GM12891 (cell line): Measurements from ENCODE around the gene NCAPD2.

Source experiments
- PAX5 ChIP-seq: IDR thresholded peaks from 2 replicates; pipeline ENCODE4 v1.6.1; 2011; ENCODE audit warnings: low read length, moderate library complexity, mild to moderate bottlenecking; ENCODE audit not compliant: insufficient read depth, severe bottlenecking
- POLR2A ChIP-seq: IDR thresholded peaks from 2 replicates; pipeline ENCODE4 v1.6.1; 2011; ENCODE audit warnings: low read depth, low read length, control low read depth
- POLR2AphosphoS5 ChIP-seq: IDR thresholded peaks from 2 replicates; pipeline ENCODE4 v1.6.1; 2011; ENCODE audit warnings: low read depth, low read length, control low read depth
- POU2F2 ChIP-seq: IDR thresholded peaks from 2 replicates; pipeline ENCODE4 v1.6.1; 2011; ENCODE audit warnings: low read depth, mild to moderate bottlenecking, control low read depth, low read length, moderate library complexity
- SPI1 ChIP-seq: IDR thresholded peaks from 2 replicates; pipeline ENCODE4 v1.6.1; 2011; ENCODE audit warnings: low read depth, low read length, control low read depth
- TAF1 ChIP-seq: IDR thresholded peaks from 2 replicates; pipeline ENCODE4 v1.6.1; 2011; ENCODE audit warnings: low read depth, low read length, control low read depth

- TF ChIP-seq POLR2AphosphoS5, result no peak
- no peak for TF ChIP-seq SPI1
- TF ChIP-seq POLR2A, result no peak
- no peak for TF ChIP-seq TAF1
- TF ChIP-seq POU2F2, result no peak
- no peak for TF ChIP-seq PAX5
Measured at GRCh38 chr12:6464531-6464930, 29.4 kb upstream of the NCAPD2 start.
